ENCODE measurements around the gene P2RX5.

P2RX5 gene

DNA sequence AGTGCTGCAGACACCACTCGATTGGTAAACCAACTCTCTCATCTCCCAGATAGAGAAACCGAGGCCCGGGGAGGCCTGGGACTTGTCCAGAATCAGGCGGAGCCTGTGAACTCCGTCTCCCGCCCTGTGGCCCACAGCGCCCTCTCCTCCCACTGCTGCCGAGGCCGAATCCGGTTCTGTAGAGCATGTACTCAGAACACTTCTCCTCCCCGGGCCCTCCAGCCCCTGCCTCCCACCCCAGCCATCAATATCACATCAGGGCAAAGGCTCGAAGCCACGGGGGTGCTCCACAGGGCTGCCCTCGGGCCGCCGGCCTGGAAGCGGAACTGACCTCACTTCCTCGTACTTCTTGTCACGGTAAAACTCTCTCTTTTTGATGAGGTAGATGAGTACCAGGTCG lies 14.4 kb downstream of the P2RX5 start:
- no peaks in the 10 kb centered on the region for H3K9me3 ChIP-seq
- DNase-seq, result no peak
- H3K36me3 ChIP-seq, result no peaks in the 10 kb centered on the region
- H3K4me1 ChIP-seq, result no peaks in the 10 kb centered on the region
- TF ChIP-seq, protein P1, sequence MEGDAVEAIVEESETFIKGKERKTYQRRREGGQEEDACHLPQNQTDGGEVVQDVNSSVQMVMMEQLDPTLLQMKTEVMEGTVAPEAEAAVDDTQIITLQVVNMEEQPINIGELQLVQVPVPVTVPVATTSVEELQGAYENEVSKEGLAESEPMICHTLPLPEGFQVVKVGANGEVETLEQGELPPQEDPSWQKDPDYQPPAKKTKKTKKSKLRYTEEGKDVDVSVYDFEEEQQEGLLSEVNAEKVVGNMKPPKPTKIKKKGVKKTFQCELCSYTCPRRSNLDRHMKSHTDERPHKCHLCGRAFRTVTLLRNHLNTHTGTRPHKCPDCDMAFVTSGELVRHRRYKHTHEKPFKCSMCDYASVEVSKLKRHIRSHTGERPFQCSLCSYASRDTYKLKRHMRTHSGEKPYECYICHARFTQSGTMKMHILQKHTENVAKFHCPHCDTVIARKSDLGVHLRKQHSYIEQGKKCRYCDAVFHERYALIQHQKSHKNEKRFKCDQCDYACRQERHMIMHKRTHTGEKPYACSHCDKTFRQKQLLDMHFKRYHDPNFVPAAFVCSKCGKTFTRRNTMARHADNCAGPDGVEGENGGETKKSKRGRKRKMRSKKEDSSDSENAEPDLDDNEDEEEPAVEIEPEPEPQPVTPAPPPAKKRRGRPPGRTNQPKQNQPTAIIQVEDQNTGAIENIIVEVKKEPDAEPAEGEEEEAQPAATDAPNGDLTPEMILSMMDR (IDR thresholded peaks at IDR 0.05; ENCODE audit: low read depth, low read length), result no peak
- H3K27me3 ChIP-seq, result no peaks in the 10 kb centered on the region
- H3K4me3 ChIP-seq (ENCODE audit: low read depth, low read length), result no peak overlapping the region

- no peaks in the 10 kb centered on the region for H3K9me3 ChIP-seq
These were observed 14.9 kb downstream of the P2RX5 start for GRCh38 chr17:3681057-3681456.

GRCh38 chr17:3679531-3680126 lies 16.3 kb downstream of the P2RX5 start:
- H3K4me3 ChIP-seq (ENCODE audit: low read depth, low read length), result no peak overlapping the region
- no peaks in the 10 kb centered on the region for H3K27me3 ChIP-seq
- TF ChIP-seq, protein P1 (IDR thresholded peaks at IDR 0.05; ENCODE audit: low read depth, low read length), result no peak
- no peak for DNase-seq
- no peaks in the 10 kb centered on the region for H3K9me3 ChIP-seq
- no peaks in the 10 kb centered on the region for H3K4me1 ChIP-seq
- no peaks in the 10 kb centered on the region for H3K36me3 ChIP-seq

More at GRCh38 chr17:3681057-3681456, 14.9 kb downstream of the P2RX5 start:
- H3K4me1 ChIP-seq, result no peaks in the 10 kb centered on the region
- TF ChIP-seq, protein P1 (IDR thresholded peaks at IDR 0.05; ENCODE audit: low read depth, low read length), result no peak
- H3K27me3 ChIP-seq, result no peaks in the 10 kb centered on the region
- no peaks in the 10 kb centered on the region for H3K36me3 ChIP-seq
- no peak for DNase-seq
- H3K4me3 ChIP-seq (ENCODE audit: low read depth, low read length), result no peak overlapping the region

GRCh38 chr17:3678821-3679530 lies 17.0 kb downstream of the P2RX5 start:
- Histone ChIP-seq H3K4me3 (ENCODE audit: low read depth, low read length) (no peak overlapping the region), H3K4me1 (no peaks in the 10 kb centered on the region), H3K9me3 (no peaks in the 10 kb centered on the region), H3K36me3 (no peaks in the 10 kb centered on the region), H3K27me3 (no peaks in the 10 kb centered on the region)
- TF ChIP-seq, protein P1 (IDR thresholded peaks at IDR 0.05; ENCODE audit: low read depth, low read length), result no peak
- DNase-seq, result no peak

GRCh38 chr17:3678095-3678820 lies 17.7 kb downstream of the P2RX5 start:
- TF ChIP-seq, protein P1 (IDR thresholded peaks at IDR 0.05; ENCODE audit: low read depth, low read length), result no peak
- H3K36me3 ChIP-seq, result no peaks in the 10 kb centered on the region

More at GRCh38 chr17:3678095-3678820, 17.7 kb downstream of the P2RX5 start:
- Histone ChIP-seq H3K9me3 (no peaks in the 10 kb centered on the region), H3K4me1 (no peaks in the 10 kb centered on the region), H3K4me3 (ENCODE audit: low read depth, low read length) (no peak overlapping the region), H3K27me3 (no peaks in the 10 kb centered on the region)
- DNase-seq, result no peak
